Measurements from ENCODE around the gene HBE1.
"Not testable (repeated sequence)": the region's sequence is repeated elsewhere in the genome, so short reads cannot be mapped to it uniquely, and the experiment has no call there.

Gene HBE1

DNA sequence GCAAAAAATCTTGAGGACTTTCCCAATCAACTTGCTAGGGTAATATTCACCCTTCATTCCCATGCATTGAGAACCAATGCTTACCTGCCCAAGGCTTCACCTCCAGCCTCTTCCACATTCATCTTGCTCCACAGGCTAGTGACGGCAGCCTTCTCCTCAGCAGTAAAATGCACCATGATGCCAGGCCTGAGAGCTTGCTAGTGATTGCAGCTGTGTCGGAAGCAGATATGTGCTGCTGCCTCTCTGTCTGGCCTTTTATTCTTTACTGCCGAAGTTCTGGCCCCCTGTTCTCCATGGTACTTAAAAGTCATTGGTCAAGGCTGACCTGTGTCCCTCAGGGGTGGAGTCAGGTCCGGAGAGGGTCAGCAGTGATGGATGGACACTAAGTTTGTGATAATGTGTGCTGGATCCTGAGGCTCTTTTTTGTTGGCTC, at the start of gene HBE1:
HBE1 (minus strand) TSS at position 231 of the 433 bp plus-strand sequence; CDS start at position 176, 55 bp downstream.
- DNase-seq (ENCODE audit: low read depth), result no peak
- H3K4me3 ChIP-seq (ENCODE audit: low read depth, low read length), result no peak within 1 kb of the TSS
- no peak for TF ChIP-seq CTCF (conservative IDR thresholded peaks at IDR 0.05; ENCODE audit: low read depth, low read length)

GRCh38 chr11:5317292-5317691, 47.5 kb upstream of the HBE1 start:
- DNase-seq (ENCODE audit: low read depth), result peak; percentile 11
- no peak overlapping the region for H3K4me3 ChIP-seq (ENCODE audit: low read depth, low read length)
- no peak for TF ChIP-seq CTCF (conservative IDR thresholded peaks at IDR 0.05; ENCODE audit: low read depth, low read length)

DNA sequence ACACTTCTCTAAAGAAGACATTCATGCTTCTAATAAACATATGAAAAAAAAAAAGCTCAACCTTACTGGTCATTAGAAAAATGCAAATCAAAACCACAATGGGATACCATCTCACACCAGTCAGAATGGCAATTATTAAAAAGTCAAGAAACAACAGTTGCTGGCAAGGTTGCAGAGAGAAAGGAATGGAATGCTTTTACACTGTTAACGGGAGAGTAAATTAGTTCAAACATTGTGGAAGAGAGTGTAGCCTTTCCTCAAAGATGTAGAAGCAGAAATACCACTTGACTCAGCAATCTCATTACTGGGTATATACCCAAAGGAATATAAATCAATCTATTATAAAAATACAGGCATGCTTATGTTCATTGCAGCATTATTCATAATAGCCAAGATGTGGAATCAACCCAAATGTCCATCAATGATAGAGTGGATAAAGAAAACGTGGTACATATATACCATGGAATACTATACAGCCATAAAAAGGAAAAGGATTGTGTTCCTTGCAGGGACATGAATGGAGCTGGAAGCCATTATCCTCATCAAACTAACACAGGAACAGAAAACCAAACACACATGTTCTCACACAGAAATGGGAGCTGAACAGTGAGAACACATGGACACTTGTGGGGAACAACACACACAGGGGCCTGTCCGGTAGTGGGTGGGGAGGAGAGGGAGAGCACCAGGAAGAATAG, 43.7 kb upstream of the HBE1 start:
- not testable (repeated sequence) for DNase-seq (ENCODE audit: low read depth); H3K4me3 ChIP-seq (ENCODE audit: low read depth, low read length)

- no peak overlapping the region for H3K4me3 ChIP-seq (ENCODE audit: low read depth, low read length)
- no peak for TF ChIP-seq CTCF (conservative IDR thresholded peaks at IDR 0.05; ENCODE audit: low read depth, low read length)
- no peak for DNase-seq (ENCODE audit: low read depth)
These were observed 40.7 kb upstream of the HBE1 start for GRCh38 chr11:5310423-5310822.

GRCh38 chr11:5307256-5308019, 37.7 kb upstream of the HBE1 start:
- no peak overlapping the region for H3K4me3 ChIP-seq (ENCODE audit: low read depth, low read length)
- no peak for DNase-seq (ENCODE audit: low read depth)
- TF ChIP-seq CTCF (conservative IDR thresholded peaks at IDR 0.05; ENCODE audit: low read depth, low read length), result no peak

GRCh38 chr11:5304046-5304445, 34.3 kb upstream of the HBE1 start:
- H3K4me3 ChIP-seq (ENCODE audit: low read depth, low read length), result no peak overlapping the region
- TF ChIP-seq CTCF (conservative IDR thresholded peaks at IDR 0.05; ENCODE audit: low read depth, low read length), result no peak
- DNase-seq (ENCODE audit: low read depth), result no peak

DNA sequence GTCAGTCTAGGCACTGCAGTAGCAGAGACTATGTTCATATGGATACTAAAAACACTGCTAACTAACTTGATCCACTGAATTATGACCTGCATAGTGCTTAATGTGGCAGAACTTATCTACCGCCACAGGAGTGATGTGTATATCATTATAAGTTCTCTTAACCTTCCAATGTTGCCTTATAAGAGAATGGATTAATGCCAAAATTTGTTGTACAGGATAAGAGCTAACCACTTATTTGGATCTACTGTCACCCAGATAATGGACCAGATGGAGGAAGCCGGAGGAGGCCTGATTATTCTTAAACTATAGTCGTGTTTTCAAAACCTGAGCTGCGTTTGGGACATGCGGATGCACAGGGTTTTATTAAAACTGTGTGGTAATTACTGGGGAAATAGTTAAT, 33.9 kb upstream of the HBE1 start:
- no peak for TF ChIP-seq CTCF (conservative IDR thresholded peaks at IDR 0.05; ENCODE audit: low read depth, low read length)
- no peak overlapping the region for H3K4me3 ChIP-seq (ENCODE audit: low read depth, low read length)
- DNase-seq (ENCODE audit: low read depth), result no peak
